HL-60 (cell line): ENCODE measurements around the gene RIN3.

Experiments used
- DNase-seq, 2 experiments: peaks; one replicate each; pipeline ENCODE4 v3.0.0-alpha.2; 2010 to 2020; ENCODE audit warnings: low read depth in 1 of 2, low spot score in 1 of 2
- H3K27ac ChIP-seq: fragments of 250-450 bp; sonication (Bioruptor Pico); replicated peaks from 2 replicates; pipeline ENCODE4 v1.5.1; 2020; ENCODE audit warnings: mild to moderate bottlenecking, moderate library complexity
- H3K27me3 ChIP-seq: fragments of 250-450 bp; sonication (Bioruptor Pico); 2 replicates; pipeline ENCODE4 v1.5.1; 2021; ENCODE audit warnings: mild to moderate bottlenecking, moderate library complexity; ENCODE audit not compliant: insufficient read depth, poor library complexity, severe bottlenecking
- H3K4me3 ChIP-seq: replicated peaks from 2 replicates; pipeline ENCODE4 v1.5.1; 2011; ENCODE audit warnings: mild to moderate bottlenecking, control low read depth, low read length; ENCODE audit not compliant: insufficient read depth
- GABPA ChIP-seq: IDR thresholded peaks from 2 replicates; pipeline ENCODE4 v1.6.1; 2012; ENCODE audit warnings: low read depth
- POLR2AphosphoS5 ChIP-seq: IDR thresholded peaks from 2 replicates; pipeline ENCODE4 v1.6.1; 2012; ENCODE audit warnings: low read depth
- REST ChIP-seq: IDR thresholded peaks from 2 replicates; pipeline ENCODE4 v1.6.1; 2012; ENCODE audit warnings: low read depth; ENCODE audit not compliant: insufficient replicate concordance
- SPI1 ChIP-seq: IDR thresholded peaks from 2 replicates; pipeline ENCODE4 v1.6.1; 2012; ENCODE audit warnings: low read depth, mild to moderate bottlenecking, borderline replicate concordance
- TF ChIP-seq, protein P1 (sequence below): IDR thresholded peaks from one replicate; pipeline ENCODE4 v1.5.1; 2011; ENCODE audit warnings: low read length, control low read depth, inconsistent platforms; ENCODE audit not compliant: insufficient read depth

RIN3 gene

DNA sequence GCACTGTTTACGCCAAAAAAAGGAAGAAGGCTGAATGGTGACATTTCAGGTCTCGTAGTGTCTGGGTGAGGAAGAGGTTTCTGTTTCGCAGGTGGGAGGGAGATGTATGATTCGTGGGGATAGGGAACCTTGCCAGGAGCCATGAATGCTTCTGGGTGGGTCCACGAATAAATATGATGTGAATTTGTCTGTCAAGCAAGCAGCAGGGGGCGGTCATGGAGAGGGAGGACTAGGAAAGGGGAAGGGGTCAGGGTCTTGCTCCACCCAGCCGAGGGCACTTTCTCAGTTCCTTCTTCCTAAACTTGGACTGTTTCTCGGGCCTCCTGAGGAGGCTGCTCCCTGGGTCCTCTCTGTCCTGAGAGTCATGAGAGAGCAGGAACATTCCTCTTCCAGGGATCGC lies 162.4 kb downstream of the RIN3 start:
- H3K4me3 ChIP-seq: no peak overlapping the region
- peak in 1 of 2 experiments; percentile 44 for DNase-seq
- peak overlapping the region; percentile 6; the same call in 1 of the 2 replicates for H3K27ac ChIP-seq
- H3K27me3 ChIP-seq: no peaks in the 10 kb centered on the region
- TF ChIP-seq, protein P1, sequence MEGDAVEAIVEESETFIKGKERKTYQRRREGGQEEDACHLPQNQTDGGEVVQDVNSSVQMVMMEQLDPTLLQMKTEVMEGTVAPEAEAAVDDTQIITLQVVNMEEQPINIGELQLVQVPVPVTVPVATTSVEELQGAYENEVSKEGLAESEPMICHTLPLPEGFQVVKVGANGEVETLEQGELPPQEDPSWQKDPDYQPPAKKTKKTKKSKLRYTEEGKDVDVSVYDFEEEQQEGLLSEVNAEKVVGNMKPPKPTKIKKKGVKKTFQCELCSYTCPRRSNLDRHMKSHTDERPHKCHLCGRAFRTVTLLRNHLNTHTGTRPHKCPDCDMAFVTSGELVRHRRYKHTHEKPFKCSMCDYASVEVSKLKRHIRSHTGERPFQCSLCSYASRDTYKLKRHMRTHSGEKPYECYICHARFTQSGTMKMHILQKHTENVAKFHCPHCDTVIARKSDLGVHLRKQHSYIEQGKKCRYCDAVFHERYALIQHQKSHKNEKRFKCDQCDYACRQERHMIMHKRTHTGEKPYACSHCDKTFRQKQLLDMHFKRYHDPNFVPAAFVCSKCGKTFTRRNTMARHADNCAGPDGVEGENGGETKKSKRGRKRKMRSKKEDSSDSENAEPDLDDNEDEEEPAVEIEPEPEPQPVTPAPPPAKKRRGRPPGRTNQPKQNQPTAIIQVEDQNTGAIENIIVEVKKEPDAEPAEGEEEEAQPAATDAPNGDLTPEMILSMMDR: no peak
- TF ChIP-seq SPI1: peak; percentile 35; the same call in 1 of the 2 replicates

DNA sequence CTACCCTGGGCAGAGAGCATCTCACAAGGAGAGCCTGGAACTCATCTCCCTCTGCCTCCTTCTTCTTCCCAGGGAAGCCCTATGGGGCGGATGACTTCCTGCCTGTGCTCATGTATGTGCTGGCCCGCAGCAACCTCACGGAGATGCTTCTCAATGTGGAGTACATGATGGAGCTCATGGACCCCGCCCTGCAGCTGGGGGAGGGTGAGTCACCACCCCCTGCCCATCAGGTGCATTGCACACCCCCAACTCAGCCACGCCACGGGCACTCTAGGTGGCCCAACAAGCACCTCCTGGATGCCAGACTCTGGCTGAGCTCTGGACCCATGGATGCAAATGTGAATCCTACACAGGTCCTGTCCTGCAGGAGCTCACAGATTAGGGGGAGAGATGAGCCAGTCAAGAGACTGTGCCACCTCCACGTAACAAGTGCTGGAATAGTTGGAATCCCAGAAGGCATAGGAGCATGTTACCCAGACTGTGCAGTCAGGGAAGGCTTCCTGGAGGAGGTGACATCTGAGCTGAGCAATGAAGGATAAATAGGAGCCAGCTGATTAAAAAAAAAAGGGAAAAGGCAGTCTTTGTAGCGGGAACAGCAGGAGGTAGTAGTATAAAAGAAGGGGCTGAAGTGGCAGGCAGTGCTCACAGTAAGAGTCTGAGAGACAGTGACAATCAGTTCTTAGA lies 163.0 kb downstream of the RIN3 start:
- TF ChIP-seq, protein P1: no peak
- TF ChIP-seq POLR2AphosphoS5: no peak
- TF ChIP-seq SPI1: no peak
- TF ChIP-seq REST: no peak
- TF ChIP-seq GABPA: no peak
- no peak for DNase-seq
- Histone ChIP-seq H3K4me3 (no peak overlapping the region), H3K27ac (peak overlapping the region; percentile 6; the same call in 1 of the 2 replicates), H3K27me3 (no peaks in the 10 kb centered on the region)

- Histone ChIP-seq H3K27ac (no peak overlapping the region), H3K27me3 (no peaks in the 10 kb centered on the region), H3K4me3 (no peak overlapping the region)
- DNase-seq: no peak
- peak; percentile 18; the same call in 1 of the 2 replicates for TF ChIP-seq SPI1
- TF ChIP-seq REST: no peak
Measured at GRCh38 chr14:92677087-92677668, 163.6 kb downstream of the RIN3 start.

GRCh38 chr14:92677955-92678354 lies 164.4 kb downstream of the RIN3 start:
- DNase-seq: no peak
- Histone ChIP-seq H3K4me3 (no peak overlapping the region), H3K27me3 (no peaks in the 10 kb centered on the region), H3K27ac (no peak overlapping the region)
- no peak for TF ChIP-seq SPI1
- no peak for TF ChIP-seq POLR2AphosphoS5
- TF ChIP-seq GABPA: no peak
- no peak for TF ChIP-seq REST
- TF ChIP-seq, protein P1: no peak
